Astrocyte (in vitro differentiated cells and primary cell): Measurements from ENCODE around the gene NOCT. TPM values are rescaled to one million over a fixed set of nuclear protein-coding genes. Genes with fewer than 3 reads are reported as not detected.
"Not testable (repeated sequence)": the region's sequence is repeated elsewhere in the genome, so short reads cannot be mapped to it uniquely, and the experiment has no call there.

Experiments used
- DNase-seq: peaks from one replicate; pipeline ENCODE4 v3.0.0-alpha.2; 2010; ENCODE audit warnings: low read depth
- FAIRE-seq: peaks from 2 replicates; lab custom pipeline; 2011; peaks lifted over from hg19 to GRCh38; lab: Jason Lieb, UNC
- H2AFZ ChIP-seq: 2 replicates; pipeline ENCODE4 v1.6.0; 2012; ENCODE audit warnings: low read depth, low read length, inconsistent platforms
- H3K27ac ChIP-seq: 2 replicates; pipeline ENCODE4 v1.5.1; 2011; ENCODE audit warnings: low read depth, low read length, inconsistent platforms
- H3K27me3 ChIP-seq: 2 replicates; pipeline ENCODE4 v1.6.0; 2011; ENCODE audit warnings: low read length, inconsistent platforms; ENCODE audit not compliant: insufficient read depth
- H3K36me3 ChIP-seq: 2 replicates; pipeline ENCODE4 v1.5.1; 2011; ENCODE audit warnings: low read length, inconsistent platforms; ENCODE audit not compliant: insufficient read depth
- H3K4me1 ChIP-seq: 2 replicates; pipeline ENCODE4 v1.5.1; 2011; ENCODE audit warnings: low read length, inconsistent platforms; ENCODE audit not compliant: insufficient read depth
- H3K4me2 ChIP-seq: 2 replicates; pipeline ENCODE4 v1.6.0; 2012; ENCODE audit warnings: low read length, inconsistent platforms
- H3K4me3 ChIP-seq: 2 replicates; pipeline ENCODE4 v1.5.1; 2011; ENCODE audit warnings: low read depth, mild to moderate bottlenecking, low read length, inconsistent platforms; ENCODE audit not compliant: insufficient read depth
- H3K79me2 ChIP-seq: 2 replicates; pipeline ENCODE4 v1.6.0; 2012; ENCODE audit warnings: mild to moderate bottlenecking, low read length, inconsistent platforms; ENCODE audit not compliant: insufficient read depth
- H3K9ac ChIP-seq: 2 replicates; pipeline ENCODE4 v1.6.0; 2012; ENCODE audit warnings: mild to moderate bottlenecking, low read length, inconsistent platforms
- H3K9me3 ChIP-seq: 2 replicates; pipeline ENCODE4 v1.5.1; 2012; ENCODE audit warnings: low read depth, mild to moderate bottlenecking, low read length, inconsistent platforms; ENCODE audit not compliant: insufficient read depth
- H4K20me1 ChIP-seq: 2 replicates; pipeline ENCODE4 v1.6.0; 2012; ENCODE audit warnings: low read length, inconsistent platforms; ENCODE audit not compliant: insufficient read depth
- H3K27ac Mint-ChIP-seq: one replicate; pipeline ENCODE4 v1.8.0; 2021; ENCODE audit warnings: mild to moderate bottlenecking, mixed read lengths; ENCODE audit not compliant: unreplicated experiment
- H3K27me3 Mint-ChIP-seq: one replicate; pipeline ENCODE4 v1.8.0; 2021; ENCODE audit warnings: low read depth, mixed read lengths; ENCODE audit not compliant: unreplicated experiment
- H3K36me3 Mint-ChIP-seq: one replicate; pipeline ENCODE4 v1.8.0; 2021; ENCODE audit warnings: low read depth, mixed read lengths; ENCODE audit not compliant: unreplicated experiment
- H3K4me1 Mint-ChIP-seq: one replicate; pipeline ENCODE4 v1.8.0; 2021; ENCODE audit warnings: low read depth, mixed read lengths; ENCODE audit not compliant: unreplicated experiment
- H3K4me3 Mint-ChIP-seq: one replicate; pipeline ENCODE4 v1.8.0; 2021; ENCODE audit warnings: mild to moderate bottlenecking, moderate library complexity, mixed read lengths; ENCODE audit not compliant: unreplicated experiment
- H3K9me3 Mint-ChIP-seq: one replicate; pipeline ENCODE4 v1.8.0; 2021; ENCODE audit warnings: mild to moderate bottlenecking, mixed read lengths; ENCODE audit not compliant: unreplicated experiment
- EZH2 ChIP-seq: IDR thresholded peaks from 2 replicates; pipeline ENCODE4 v1.6.1; 2012; ENCODE audit warnings: mild to moderate bottlenecking, low read length, inconsistent platforms; ENCODE audit not compliant: insufficient read depth
- total RNA-seq: library from RNA; stranded (reverse); gene quantifications from 2 replicates; pipeline ENCODE4 v1.2.1, GENCODE V29; 2021
- TF ChIP-seq, protein P1 (sequence below): IDR thresholded peaks from 2 replicates; pipeline ENCODE4 v1.5.1; 2011; ENCODE audit warnings: low read depth, mild to moderate bottlenecking, inconsistent platforms, low read length, moderate library complexity; ENCODE audit not compliant: insufficient read depth

The NOCT gene
- total RNA-seq, 1 donor from 2014 or later = 73.6 TPM

- Histone ChIP-seq H3K4me3 (no peak overlapping the region), H3K36me3 (no peaks in the 10 kb centered on the region), H3K79me2 (no peaks in the 10 kb centered on the region), H3K27me3 (no peaks in the 10 kb centered on the region), H3K4me1 (no peaks in the 10 kb centered on the region), H3K27ac (no peak overlapping the region), H3K9ac (no peak overlapping the region), H2AFZ (no peak overlapping the region), H4K20me1 (no peaks in the 10 kb centered on the region), H3K9me3 (no peaks in the 10 kb centered on the region), H3K4me2 (no peak overlapping the region)
- H3K36me3 Mint-ChIP-seq = no peaks in the 10 kb centered on the region
- H3K9me3 Mint-ChIP-seq = no peaks in the 10 kb centered on the region
- FAIRE-seq (no peak), DNase-seq (no peak)
- H3K4me3 Mint-ChIP-seq = no peak overlapping the region
- no peak overlapping the region for H3K27ac Mint-ChIP-seq
- TF ChIP-seq EZH2 = no peak
- TF ChIP-seq, protein P1, sequence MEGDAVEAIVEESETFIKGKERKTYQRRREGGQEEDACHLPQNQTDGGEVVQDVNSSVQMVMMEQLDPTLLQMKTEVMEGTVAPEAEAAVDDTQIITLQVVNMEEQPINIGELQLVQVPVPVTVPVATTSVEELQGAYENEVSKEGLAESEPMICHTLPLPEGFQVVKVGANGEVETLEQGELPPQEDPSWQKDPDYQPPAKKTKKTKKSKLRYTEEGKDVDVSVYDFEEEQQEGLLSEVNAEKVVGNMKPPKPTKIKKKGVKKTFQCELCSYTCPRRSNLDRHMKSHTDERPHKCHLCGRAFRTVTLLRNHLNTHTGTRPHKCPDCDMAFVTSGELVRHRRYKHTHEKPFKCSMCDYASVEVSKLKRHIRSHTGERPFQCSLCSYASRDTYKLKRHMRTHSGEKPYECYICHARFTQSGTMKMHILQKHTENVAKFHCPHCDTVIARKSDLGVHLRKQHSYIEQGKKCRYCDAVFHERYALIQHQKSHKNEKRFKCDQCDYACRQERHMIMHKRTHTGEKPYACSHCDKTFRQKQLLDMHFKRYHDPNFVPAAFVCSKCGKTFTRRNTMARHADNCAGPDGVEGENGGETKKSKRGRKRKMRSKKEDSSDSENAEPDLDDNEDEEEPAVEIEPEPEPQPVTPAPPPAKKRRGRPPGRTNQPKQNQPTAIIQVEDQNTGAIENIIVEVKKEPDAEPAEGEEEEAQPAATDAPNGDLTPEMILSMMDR = no peak
- H3K4me1 Mint-ChIP-seq = no peaks in the 10 kb centered on the region
- H3K27me3 Mint-ChIP-seq = peaks cover 3% of the 10 kb centered on the region
Observed at GRCh38 chr4:138996090-138996489, 19.5 kb upstream of the NOCT start.

DNA sequence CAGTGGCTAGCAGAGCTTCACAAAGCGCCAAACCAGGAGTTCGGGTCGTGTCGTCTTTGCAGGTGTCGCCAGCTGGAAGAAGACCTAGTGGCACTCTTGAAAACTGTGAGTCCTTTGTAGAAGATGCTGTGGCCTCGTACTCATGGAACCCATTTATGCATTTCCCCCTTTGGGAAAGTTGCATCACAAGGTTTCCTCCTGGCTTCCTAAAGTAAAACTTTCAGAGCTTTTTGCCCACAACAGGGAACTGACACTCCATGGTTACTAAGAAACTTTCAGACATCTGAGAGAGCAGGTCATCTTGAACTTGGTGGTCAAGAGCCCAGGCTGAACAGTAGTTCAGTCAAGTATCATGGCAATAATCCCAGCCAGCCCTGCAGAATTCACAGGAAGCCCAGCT lies 15.9 kb upstream of the NOCT start:
- no peak overlapping the region for H3K27ac Mint-ChIP-seq
- Histone ChIP-seq H3K27ac (no peak overlapping the region), H3K36me3 (no peaks in the 10 kb centered on the region), H3K9ac (no peak overlapping the region), H3K27me3 (no peaks in the 10 kb centered on the region), H3K9me3 (no peaks in the 10 kb centered on the region), H3K4me3 (no peak overlapping the region), H2AFZ (no peak overlapping the region), H3K79me2 (no peaks in the 10 kb centered on the region), H3K4me2 (no peak overlapping the region), H4K20me1 (no peaks in the 10 kb centered on the region), H3K4me1 (no peaks in the 10 kb centered on the region)
- H3K36me3 Mint-ChIP-seq = no peaks in the 10 kb centered on the region
- H3K9me3 Mint-ChIP-seq = no peaks in the 10 kb centered on the region
- H3K4me3 Mint-ChIP-seq = no peak overlapping the region
- no peak for DNase-seq
- no peak for TF ChIP-seq EZH2
- TF ChIP-seq, protein P1 = no peak
- no peak for FAIRE-seq
- peaks cover 2% of the 10 kb centered on the region for H3K27me3 Mint-ChIP-seq
- no peaks in the 10 kb centered on the region for H3K4me1 Mint-ChIP-seq

DNA sequence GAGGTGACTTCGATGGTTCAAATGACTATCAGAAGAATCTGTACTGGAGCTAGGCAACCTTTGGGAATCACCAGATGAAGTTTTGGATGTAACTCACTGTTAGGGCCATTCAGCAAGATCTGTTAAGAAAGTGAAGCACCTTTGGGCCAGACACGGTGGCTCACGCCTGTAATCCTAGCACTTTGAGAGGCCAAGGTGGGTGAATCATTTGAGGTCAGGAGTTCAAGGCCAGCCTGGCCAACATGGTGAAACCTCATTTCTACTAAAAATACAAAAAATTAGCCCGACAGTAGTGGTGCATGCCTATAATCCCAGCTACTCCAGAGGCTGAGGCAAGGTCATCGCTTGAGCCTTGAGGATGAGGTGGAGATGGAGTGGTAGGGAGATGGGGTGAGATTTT lies 15.4 kb upstream of the NOCT start:
- not testable (repeated sequence) for H2AFZ ChIP-seq, H3K27me3 ChIP-seq, H3K79me2 ChIP-seq, H3K4me2 ChIP-seq, H3K27ac ChIP-seq, H3K36me3 ChIP-seq, H4K20me1 ChIP-seq, H3K4me1 Mint-ChIP-seq, H3K4me3 Mint-ChIP-seq, H3K4me1 ChIP-seq, H3K9me3 ChIP-seq, H3K27ac Mint-ChIP-seq, DNase-seq, H3K9me3 Mint-ChIP-seq, FAIRE-seq, H3K4me3 ChIP-seq, H3K36me3 Mint-ChIP-seq, H3K9ac ChIP-seq, H3K27me3 Mint-ChIP-seq

GRCh38 chr4:139001430-139001829 lies 14.2 kb upstream of the NOCT start:
- H3K9ac ChIP-seq, H3K4me1 Mint-ChIP-seq, H3K4me3 ChIP-seq, H3K9me3 ChIP-seq, H3K36me3 ChIP-seq, H3K27ac ChIP-seq, H3K9me3 Mint-ChIP-seq, H3K36me3 Mint-ChIP-seq, H2AFZ ChIP-seq, H3K27ac Mint-ChIP-seq, H3K4me1 ChIP-seq, H4K20me1 ChIP-seq, H3K27me3 ChIP-seq, FAIRE-seq, H3K4me3 Mint-ChIP-seq, H3K79me2 ChIP-seq, H3K27me3 Mint-ChIP-seq, H3K4me2 ChIP-seq, DNase-seq: not testable (repeated sequence)

- not testable (repeated sequence) for H3K27me3 Mint-ChIP-seq, DNase-seq, H3K36me3 ChIP-seq, H4K20me1 ChIP-seq, H3K27ac ChIP-seq, H3K4me2 ChIP-seq, FAIRE-seq, H3K79me2 ChIP-seq, H3K27me3 ChIP-seq, H3K4me3 Mint-ChIP-seq, H3K4me3 ChIP-seq, H3K9me3 ChIP-seq, H3K36me3 Mint-ChIP-seq, H2AFZ ChIP-seq, H3K4me1 ChIP-seq, H3K9ac ChIP-seq, H3K27ac Mint-ChIP-seq, H3K4me1 Mint-ChIP-seq, H3K9me3 Mint-ChIP-seq
Observed at GRCh38 chr4:139003668-139004067, 11.9 kb upstream of the NOCT start.
